ENCODE data around the gene ARL5A. TPM values are rescaled to one million over a fixed set of nuclear protein-coding genes. Genes with fewer than 3 reads are reported as not detected.

Gene ARL5A
- total and polyA plus RNA-seq, 12 donors, result 8.3 to 62.3 (median 55.6) TPM

- peaks cover 0 to 15% (median 0%) of the 10 kb centered on the region in 9 donors for H3K36me3 ChIP-seq
- peaks cover 0 to 3% (median 0%) of the 10 kb centered on the region in 11 donors for H3K9me3 ChIP-seq
- peak overlapping the region in 1 of 10 donors; percentile 6 for H3K27ac ChIP-seq
- H3K4me1 ChIP-seq, result peaks cover 0 to 44% (median 16%) of the 10 kb centered on the region in 9 donors
- TF ChIP-seq, protein P1, sequence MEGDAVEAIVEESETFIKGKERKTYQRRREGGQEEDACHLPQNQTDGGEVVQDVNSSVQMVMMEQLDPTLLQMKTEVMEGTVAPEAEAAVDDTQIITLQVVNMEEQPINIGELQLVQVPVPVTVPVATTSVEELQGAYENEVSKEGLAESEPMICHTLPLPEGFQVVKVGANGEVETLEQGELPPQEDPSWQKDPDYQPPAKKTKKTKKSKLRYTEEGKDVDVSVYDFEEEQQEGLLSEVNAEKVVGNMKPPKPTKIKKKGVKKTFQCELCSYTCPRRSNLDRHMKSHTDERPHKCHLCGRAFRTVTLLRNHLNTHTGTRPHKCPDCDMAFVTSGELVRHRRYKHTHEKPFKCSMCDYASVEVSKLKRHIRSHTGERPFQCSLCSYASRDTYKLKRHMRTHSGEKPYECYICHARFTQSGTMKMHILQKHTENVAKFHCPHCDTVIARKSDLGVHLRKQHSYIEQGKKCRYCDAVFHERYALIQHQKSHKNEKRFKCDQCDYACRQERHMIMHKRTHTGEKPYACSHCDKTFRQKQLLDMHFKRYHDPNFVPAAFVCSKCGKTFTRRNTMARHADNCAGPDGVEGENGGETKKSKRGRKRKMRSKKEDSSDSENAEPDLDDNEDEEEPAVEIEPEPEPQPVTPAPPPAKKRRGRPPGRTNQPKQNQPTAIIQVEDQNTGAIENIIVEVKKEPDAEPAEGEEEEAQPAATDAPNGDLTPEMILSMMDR (IDR thresholded peaks at IDR 0.05), result no peak
- H3K4me3 ChIP-seq, result no peak overlapping the region
- intact Hi-C loops (cut with DNase I), result no loop called here
- ATAC-seq, result peak in 7 of 8 donors; percentile 25 to 78 (median 64)
- H3K27me3 ChIP-seq, result no peaks in the 10 kb centered on the region
- peak; percentile 17 to 22 for DNase-seq
- WGBS, 2 donors, result 88 to 89% methylated on average over 10 of the region's 10 CpGs
Measured at GRCh38 chr2:151771599-151772358, 56.4 kb downstream of the ARL5A start.

DNA sequence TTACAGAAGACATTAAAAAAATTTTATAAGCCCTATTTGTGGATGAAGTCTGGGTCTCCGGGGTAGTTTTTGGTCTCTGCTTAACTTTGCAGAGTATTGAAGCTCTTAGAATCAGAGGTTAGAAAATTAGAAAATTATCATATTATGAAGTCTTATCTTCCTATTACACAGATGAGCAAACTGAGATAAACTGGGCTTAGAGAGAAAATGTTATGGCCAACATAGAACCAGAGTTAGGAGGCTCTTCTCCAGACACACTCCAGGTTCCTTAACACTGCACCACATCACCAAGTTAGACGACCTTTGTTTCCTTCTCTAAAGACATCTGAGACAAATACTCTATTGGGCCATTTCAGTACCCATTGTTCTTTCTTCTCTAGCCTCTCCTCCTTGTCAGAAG is 57.2 kb downstream of the ARL5A start:
- no peak overlapping the region for H3K4me3 ChIP-seq
- intact Hi-C loops (cut with DNase I), result no loop called here
- WGBS, 2 donors, result 84 to 86% methylated on average over 2 of the region's 2 CpGs
- no peaks in the 10 kb centered on the region for H3K27me3 ChIP-seq
- DNase-seq, result no peak
- TF ChIP-seq, protein P1 (IDR thresholded peaks at IDR 0.05), result no peak
- ATAC-seq, result no peak
- peaks cover 0 to 3% (median 0%) of the 10 kb centered on the region in 11 donors for H3K9me3 ChIP-seq
- peaks cover 0 to 10% (median 0%) of the 10 kb centered on the region in 9 donors for H3K36me3 ChIP-seq
- peaks cover 0 to 52% (median 16%) of the 10 kb centered on the region in 9 donors for H3K4me1 ChIP-seq
- H3K27ac ChIP-seq, result peak overlapping the region in 1 of 10 donors; percentile 6

- peaks cover 0 to 55% (median 16%) of the 10 kb centered on the region in 9 donors for H3K4me1 ChIP-seq
- WGBS, 2 donors, result 96 to 98% methylated on average over 1 of the region's 1 CpG
- ATAC-seq (no peak), DNase-seq (no peak)
- no peak overlapping the region for H3K4me3 ChIP-seq
- peaks cover 0 to 3% (median 0%) of the 10 kb centered on the region in 11 donors for H3K9me3 ChIP-seq
- H3K27ac ChIP-seq, result no peak overlapping the region
- peaks cover 0 to 6% (median 0%) of the 10 kb centered on the region in 9 donors for H3K36me3 ChIP-seq
- TF ChIP-seq, protein P1 (IDR thresholded peaks at IDR 0.05), result no peak
- H3K27me3 ChIP-seq, result no peaks in the 10 kb centered on the region
- intact Hi-C loops (cut with DNase I), result no loop called here
Measured at GRCh38 chr2:151769606-151770005, 58.6 kb downstream of the ARL5A start.

GRCh38 chr2:151767536-151767935 is 60.7 kb downstream of the ARL5A start:
- Histone ChIP-seq H3K9me3 (peaks cover 0 to 3% (median 0%) of the 10 kb centered on the region in 11 donors), H3K36me3 (peaks cover 0 to 6% (median 0%) of the 10 kb centered on the region in 9 donors), H3K4me3 (no peak overlapping the region), H3K27ac (no peak overlapping the region), H3K4me1 (peaks cover 0 to 40% (median 9%) of the 10 kb centered on the region in 9 donors), H3K27me3 (no peaks in the 10 kb centered on the region)
- TF ChIP-seq, protein P1 (IDR thresholded peaks at IDR 0.05), result no peak
- DNase-seq (no peak), ATAC-seq (no peak)
- WGBS, 2 donors, result 46 to 61% methylated on average over 2 of the region's 2 CpGs
- intact Hi-C loops (cut with DNase I), result no loop called here
